Astrocyte (in vitro differentiated cells and primary cell): ENCODE results near the gene CORO7.

Experiments used
- CTCF ChIP-seq: IDR thresholded peaks from 2 replicates; pipeline ENCODE4 v1.5.1; 2011; ENCODE audit warnings: low read depth, mild to moderate bottlenecking, inconsistent platforms, low read length, moderate library complexity; ENCODE audit not compliant: insufficient read depth
- EZH2 ChIP-seq: IDR thresholded peaks from 2 replicates; pipeline ENCODE4 v1.6.1; 2012; ENCODE audit warnings: mild to moderate bottlenecking, low read length, inconsistent platforms; ENCODE audit not compliant: insufficient read depth

GRCh38 chr16:4342866-4343744, 73.3 kb downstream of the CORO7 start:
- TF ChIP-seq CTCF = no peak
- no peak for TF ChIP-seq EZH2
